HepG2 (cell line): ENCODE data around the gene TEX53. TPM values are rescaled to one million over a fixed set of nuclear protein-coding genes. Genes with fewer than 3 reads are reported as not detected.

Experiments
- ATAC-seq: fragments of 200-7000 bp; cut with Tn5 transposase; 3 replicates; pipeline ENCODE4 v1.9.1; 2020; ENCODE audit warnings: mild to moderate bottlenecking, moderate library complexity
- BruUV-seq: library from RNA; stranded (reverse); fragments of 400-500 nt; replicated peaks from 2 replicates; lab custom pipeline; 2021; lab: Mats Ljungman, UMichigan
- CTCF ChIA-PET: fragments of 300-600 bp; formaldehyde crosslinking; extraction: SDS; loops from one replicate; lab custom pipeline; 2021; ENCODE audit warnings: low total read pairs, inconsistent platforms, low intra/inter-chr PET ratio; lab: Yijun Ruan, JAX
- POLR2A ChIA-PET: fragments of 350-600 bp; sonication (Branson Sonifier 250); formaldehyde crosslinking; loops from one replicate; lab custom pipeline; 2020; ENCODE audit warnings: antibody characterized with exemption, inconsistent platforms; lab: Yijun Ruan, JAX
- DNase-seq: peaks from one replicate; pipeline ENCODE4 v3.0.0-alpha.2; 2015; ENCODE audit warnings: low spot score
- FAIRE-seq: peaks from 3 replicates; lab custom pipeline; 2011; peaks lifted over from hg19 to GRCh38; lab: Jason Lieb, UNC
- H2AFZ ChIP-seq: one replicate; pipeline ENCODE4 v1.6.1; 2011; ENCODE audit warnings: low read length, inconsistent platforms
- H3K27ac ChIP-seq: fragments of 300-600 bp; 3 replicates; pipeline ENCODE4 v1.8.0; 2011; ENCODE audit warnings: mixed run types, mild to moderate bottlenecking, mixed read lengths, low read length, inconsistent platforms; ENCODE audit not compliant: insufficient read depth; ENCODE audit errors: extremely low read length
- H3K27me3 ChIP-seq, 2 experiments: fragments of 200-600 bp in 1 of 2; 2 replicates in 1 of 2; 3 replicates in 1 of 2; pipeline versions ENCODE4 v1.6.0 to v1.8.0; 2011; ENCODE audit warnings: low read length in 2 of 2, mild to moderate bottlenecking in 2 of 2, moderate library complexity in 2 of 2, inconsistent platforms in 1 of 2; ENCODE audit not compliant: insufficient read depth in 2 of 2, control insufficient read depth in 1 of 2
- H3K36me3 ChIP-seq, 2 experiments: fragments of 200-600 bp in 1 of 2; replicated peaks in 1 of 2; 2 replicates in 1 of 2; 3 replicates in 1 of 2; pipeline versions ENCODE4 v1.5.1 to v1.8.0; 2011; ENCODE audit warnings: low read length in 2 of 2, inconsistent platforms in 1 of 2; ENCODE audit not compliant: insufficient read depth in 2 of 2, control insufficient read depth in 1 of 2
- H3K4me1 ChIP-seq: 2 replicates; pipeline ENCODE4 v1.5.1; 2012; ENCODE audit warnings: low read length, inconsistent platforms; ENCODE audit not compliant: insufficient read depth
- H3K4me2 ChIP-seq: 2 replicates; pipeline ENCODE4 v1.6.0; 2011; ENCODE audit warnings: low read depth, low read length, inconsistent platforms
- H3K4me3 ChIP-seq, 3 experiments: fragments of 200-600 bp in 1 of 3; sonication (generic), shearing (Covaris generic) in 1 of 3; replicated peaks in 1 of 3; 2 replicates each; pipeline ENCODE4 v1.5.1; 2011 to 2016; ENCODE audit warnings: low read length in 3 of 3, inconsistent platforms in 2 of 3, low read depth in 2 of 3, mild to moderate bottlenecking in 2 of 3, control low read depth in 1 of 3, mixed read lengths in 1 of 3; ENCODE audit not compliant: insufficient read depth in 1 of 3
- H3K79me2 ChIP-seq: one replicate; pipeline ENCODE4 v1.6.1; 2011; ENCODE audit warnings: low read length, inconsistent platforms; ENCODE audit not compliant: insufficient read depth
- H3K9ac ChIP-seq: 2 replicates; pipeline ENCODE4 v1.6.0; 2011; ENCODE audit warnings: mild to moderate bottlenecking, low read depth, low read length, inconsistent platforms; ENCODE audit not compliant: insufficient read depth
- H3K9me3 ChIP-seq: 2 replicates; pipeline ENCODE4 v1.5.1; 2012; ENCODE audit warnings: mild to moderate bottlenecking, low read length
- H4K20me1 ChIP-seq: 2 replicates; pipeline ENCODE4 v1.6.0; 2011; ENCODE audit warnings: inconsistent platforms, mild to moderate bottlenecking, low read length, moderate library complexity; ENCODE audit not compliant: insufficient read depth
- MIER2 ChIP-seq: IDR thresholded peaks from 2 replicates; pipeline ENCODE4 v1.6.1; 2016; ENCODE audit warnings: missing biosample characterization, missing genetic modification reagents
- PRDM4 ChIP-seq: sonication (generic); formaldehyde crosslinking; IDR thresholded peaks from 2 replicates; pipeline ENCODE4 v1.9.0; 2021; ENCODE audit warnings: missing genetic modification reagents, borderline replicate concordance
- ZHX2 ChIP-seq, 2 experiments: sonication (generic) in 1 of 2; formaldehyde crosslinking in 1 of 2; IDR thresholded peaks; 2 replicates each; pipeline versions ENCODE4 v1.6.1 to v1.9.0; 2014 to 2022; ENCODE audit warnings: antibody characterized with exemption in 1 of 2, borderline replicate concordance in 1 of 2, inconsistent platforms in 1 of 2, low read depth in 1 of 2, missing genetic modification reagents in 1 of 2
- ZNF317 ChIP-seq: sonication (generic); formaldehyde crosslinking; IDR thresholded peaks from 2 replicates; pipeline ENCODE4 v1.5.0; 2020; ENCODE audit warnings: mild to moderate bottlenecking, missing genetic modification reagents
- ZNF337 ChIP-seq: sonication (generic); formaldehyde crosslinking; IDR thresholded peaks from 2 replicates; pipeline ENCODE4 v1.5.1; 2020; ENCODE audit warnings: missing genetic modification reagents, low read depth, mild to moderate bottlenecking, borderline replicate concordance
- ZNF574 ChIP-seq: sonication (generic); formaldehyde crosslinking; IDR thresholded peaks from 2 replicates; pipeline ENCODE4 v1.4.0; 2020; ENCODE audit warnings: missing genetic modification reagents
- ZNF710 ChIP-seq: sonication (generic); formaldehyde crosslinking; IDR thresholded peaks from 2 replicates; pipeline ENCODE4 v1.5.0; 2020; ENCODE audit warnings: mild to moderate bottlenecking, missing genetic modification reagents, borderline replicate concordance
- ZNF777 ChIP-seq: sonication (generic); formaldehyde crosslinking; IDR thresholded peaks from 2 replicates; pipeline ENCODE4 v1.4.0; 2020; ENCODE audit warnings: missing genetic modification reagents
- ZNF850 ChIP-seq: sonication (generic); formaldehyde crosslinking; conservative IDR thresholded peaks from 2 replicates; pipeline ENCODE4 v1.9.0; 2021; ENCODE audit warnings: mild to moderate bottlenecking, missing genetic modification reagents
- in situ Hi-C: cut with HindIII; loops from 2 replicates; pipeline ENCODE4 v1.10.0; 2017; ENCODE audit warnings: low pct_unique_long_range_greater_than_20kb; ENCODE audit not compliant: extremely low pct_ligation_motif_present
- intact Hi-C: fragments of 100-400 bp; cut with micrococcal nuclease; formaldehyde crosslinking; loops from one replicate; pipeline ENCODE4 v1.10.0; 2022; ENCODE audit not compliant: unreplicated experiment
- polyA plus RNA-seq, 8 experiments: library from polyadenylated mRNA; depleted of rRNA in 3 of 8; stranded (reverse) in 7 of 8; unstranded in 1 of 8; fragments of >200 nt; fragmentation: Illumina TruSeq in 4 of 8; extraction: Trizol in 4 of 8; gene quantifications; 2 replicates each; pipeline versions ENCODE4 v1.2.1 to v1.2.3, GENCODE V29; 2011 to 2016; ENCODE audit warnings: low read depth in 4 of 8, missing spikeins in 1 of 8, mixed read lengths in 1 of 8; ENCODE audit not compliant: insufficient read depth in 1 of 8
- total RNA-seq, 5 experiments: library from RNA; depleted of rRNA; stranded (reverse); fragments of >200 nt; fragmentation: Illumina TruSeq; extraction: Trizol; gene quantifications; 2 replicates each; pipeline ENCODE4 v1.2.3, GENCODE V29; 2016; ENCODE audit warnings: low read depth in 1 of 5

TEX53 gene
- total and polyA plus RNA-seq, 2 of the 13 experiments (the other 11 are each of a cell fraction or from before 2014, with no cell fraction given): not detected

GRCh38 chr9:114606597-114607207 lies 50.9 kb downstream of the TEX53 start:
- Histone ChIP-seq H3K4me2 (no peak overlapping the region), H3K36me3 (no peaks in the 10 kb centered on the region), H3K79me2 (peaks cover 1% of the 10 kb centered on the region), H3K9ac (no peak overlapping the region), H2AFZ (no peak overlapping the region), H3K4me1 (peaks cover 22% of the 10 kb centered on the region), H3K27me3 (no peaks in the 10 kb centered on the region; a peak in 1 of 5 replicates), H4K20me1 (no peaks in the 10 kb centered on the region), H3K4me3 (no peak overlapping the region), H3K9me3 (peaks cover 7% of the 10 kb centered on the region; the same call in 1 of the 2 replicates), H3K27ac (no peak overlapping the region)
- in situ Hi-C loops (no loop called here), intact Hi-C loops (no loop called here)
- ChIA-PET POLR2A (interaction anchor here (1.1 to 2.7 kb wide), 3 partner anchors 14 to 19 kb away, joined by 3 to 15 read pairs (median 4); partner anchors contain the start of gene ATP6V1G1), CTCF (no interaction called here)
- no peak for DNase-seq
- no peak for FAIRE-seq
- ATAC-seq: no peak
- BruUV-seq: no TSS peak
- no peak for TF ChIP-seq ZNF574 (CRISPR knock-in tag)
- no peak for TF ChIP-seq ZNF710 (CRISPR knock-in tag)
- no peak for TF ChIP-seq ZHX2 (IDR thresholded peaks at IDR 0.05; ENCODE audit: low read depth)
- no peak for TF ChIP-seq ZHX2 (CRISPR knock-in tag; IDR thresholded peaks at IDR 0.05; ENCODE audit: borderline replicate concordance)
- TF ChIP-seq ZNF337 (CRISPR knock-in tag): no peak
- TF ChIP-seq ZNF777 (CRISPR knock-in tag): no peak
- TF ChIP-seq ZNF317 (CRISPR knock-in tag): no peak
- no peak for TF ChIP-seq MIER2
- no peak for TF ChIP-seq PRDM4 (CRISPR knock-in tag)
- TF ChIP-seq ZNF850 (CRISPR knock-in tag): no peak
